ENCODE data around the gene SLC25A41.
"Not testable (repeated sequence)": the region's sequence is repeated elsewhere in the genome, so short reads cannot be mapped to it uniquely, and the experiment has no call there.

Gene SLC25A41

GRCh38 chr19:6402837-6403608 is 30.5 kb downstream of the SLC25A41 start:
- DNase-seq: no peak

- no peak for DNase-seq
Observed at GRCh38 chr19:6402058-6402457, 31.5 kb downstream of the SLC25A41 start.

DNA sequence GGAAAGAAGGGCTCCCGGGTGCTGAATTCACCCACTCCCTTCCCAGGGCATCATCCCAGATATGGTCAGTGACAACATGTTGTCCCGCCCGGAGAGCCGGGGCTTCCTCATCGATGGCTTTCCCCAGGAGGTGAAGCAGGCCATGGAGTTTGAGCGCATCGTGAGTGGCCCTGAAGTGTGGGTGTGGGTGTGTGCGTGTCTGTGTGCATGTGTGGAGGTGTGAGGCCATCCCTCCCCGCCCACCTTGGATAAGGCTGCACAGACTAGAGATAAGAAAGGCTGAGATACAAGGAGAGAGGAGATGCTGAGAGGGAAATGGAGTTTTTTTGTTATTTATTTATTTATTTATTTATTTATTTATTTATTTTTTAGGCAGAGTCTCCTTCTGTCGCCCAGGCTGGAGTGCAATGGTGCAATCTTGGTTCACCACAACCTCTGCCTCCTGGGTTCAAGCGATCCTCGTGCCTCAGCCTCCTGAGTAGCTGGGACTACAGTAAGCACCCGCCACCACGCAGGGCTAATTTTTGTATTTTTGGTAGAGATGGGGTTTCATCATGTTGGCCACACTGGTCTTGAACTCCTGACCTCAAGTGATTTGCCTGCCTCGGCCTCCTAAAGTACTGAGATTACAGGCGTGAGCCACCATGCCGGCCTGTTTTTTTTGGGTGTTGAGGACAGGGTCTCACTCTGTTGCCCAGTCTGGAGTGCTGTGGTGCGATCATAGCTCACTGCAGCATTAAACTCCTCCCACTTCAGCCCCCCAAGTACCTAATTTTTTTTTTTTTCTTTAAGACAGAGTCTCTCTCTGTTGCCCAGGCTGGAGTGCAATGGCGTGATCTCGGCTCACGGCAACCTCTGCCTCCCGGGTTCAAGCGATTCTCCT is 33.3 kb downstream of the SLC25A41 start:
- DNase-seq: not testable (repeated sequence)

DNA sequence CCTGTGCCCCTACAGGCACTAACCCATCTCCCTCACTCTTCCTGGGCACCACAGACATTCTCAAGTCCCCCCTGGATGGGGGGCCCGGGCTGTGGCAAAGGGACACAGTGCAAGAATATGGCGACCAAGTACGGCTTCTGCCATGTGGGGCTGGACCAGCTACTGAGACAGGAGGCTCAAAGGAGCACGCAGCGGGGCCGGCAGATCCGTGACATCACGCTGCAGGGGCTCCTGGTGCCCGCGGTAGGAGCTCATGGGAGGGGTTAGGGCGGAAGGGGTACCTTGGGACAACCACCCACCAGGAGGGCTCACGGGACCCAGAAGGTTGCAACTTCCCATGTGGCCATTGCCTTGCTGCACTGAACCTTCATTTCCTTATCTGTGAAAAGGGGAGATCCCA is 37.3 kb downstream of the SLC25A41 start:
- DNase-seq: no peak

DNA sequence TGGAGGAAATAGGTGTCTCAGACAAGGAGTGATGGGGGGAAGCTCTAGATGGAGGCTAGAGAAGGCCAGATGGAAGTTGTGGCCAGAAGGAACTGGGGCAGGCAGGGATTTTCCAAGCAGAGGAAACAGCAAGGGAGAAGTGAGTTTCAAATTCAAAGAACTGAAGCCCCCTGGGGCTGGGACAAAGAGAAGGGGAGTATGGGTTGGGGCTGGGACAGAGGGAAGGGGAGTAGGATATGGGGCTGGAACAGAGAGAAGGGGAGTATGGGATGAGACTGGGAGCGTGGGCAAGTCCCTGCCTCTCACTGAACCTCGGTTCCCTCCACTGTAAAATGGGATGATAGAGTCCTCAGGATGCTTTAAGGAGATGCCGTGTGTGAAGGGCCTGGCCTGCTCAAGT is 38.7 kb downstream of the SLC25A41 start:
- no peak for DNase-seq

DNA sequence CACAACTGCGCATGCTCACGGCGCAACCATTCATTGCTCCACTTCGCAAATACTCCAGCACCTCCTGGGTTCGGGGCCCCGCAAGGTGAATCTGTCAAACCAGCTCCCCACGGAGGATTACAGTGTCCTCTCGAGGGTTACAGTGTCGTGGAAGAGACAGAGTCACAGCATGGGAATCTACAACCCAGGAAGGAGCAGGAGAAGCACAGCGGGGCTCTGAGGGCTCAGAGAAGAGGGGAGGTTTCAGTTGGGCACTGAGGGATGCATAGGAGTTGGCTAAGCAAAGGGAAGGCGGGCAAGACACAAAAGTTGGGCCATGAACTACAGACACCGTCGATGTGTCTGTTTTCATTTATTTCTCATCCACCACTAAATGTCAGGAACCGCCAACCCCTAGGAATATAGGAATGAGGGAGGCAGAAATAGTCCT is 39.6 kb downstream of the SLC25A41 start:
- peak; percentile 65 for DNase-seq

- DNase-seq: peak; percentile 92
Observed at GRCh38 chr19:6393074-6393982, 40.2 kb downstream of the SLC25A41 start, which contains the start of gene GTF2F1. GTF2F1 (minus strand) TSS chr19:6393164; CDS start chr19:6392995, 169 bp downstream.

DNA sequence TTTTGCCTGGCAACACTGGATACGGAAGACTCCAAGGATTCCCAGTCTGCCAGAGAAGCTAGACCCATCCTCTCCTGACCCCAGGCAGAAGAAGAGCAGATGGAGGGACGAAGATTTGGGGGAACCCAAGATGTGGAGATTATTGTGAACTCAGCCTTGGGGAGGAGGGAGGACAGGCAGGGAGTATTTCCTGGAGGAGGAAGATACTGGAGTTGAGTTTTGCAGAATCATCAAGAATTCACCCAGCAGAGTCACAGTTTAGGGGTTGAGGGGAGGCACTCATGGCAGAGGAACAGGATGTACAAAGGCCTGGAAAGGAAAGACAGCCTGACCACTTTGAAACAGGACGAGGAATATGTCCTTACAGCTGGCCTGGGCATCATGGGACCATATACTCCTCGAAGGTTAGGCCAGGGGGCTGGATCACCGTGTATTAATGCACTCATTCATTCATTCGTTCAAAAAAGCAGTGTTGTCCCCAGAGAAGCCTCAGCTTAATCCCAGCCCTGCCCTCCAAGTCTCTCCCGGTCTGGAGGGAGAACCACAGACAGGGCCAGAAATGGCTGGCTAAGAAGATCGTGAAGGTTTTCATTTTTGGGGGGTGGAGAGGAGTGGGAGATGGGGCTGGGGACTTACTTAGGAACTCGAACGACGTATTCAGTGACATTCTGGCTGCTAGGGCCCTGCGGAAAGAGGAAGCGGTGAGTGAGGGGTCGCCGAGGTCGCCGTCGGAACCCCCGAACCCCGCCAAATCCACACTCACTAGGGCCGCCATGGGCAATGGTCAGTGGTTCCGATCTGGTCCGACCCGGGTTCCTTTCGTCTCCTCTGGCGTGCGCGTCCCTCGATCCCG is 41.1 kb downstream of the SLC25A41 start:
- DNase-seq: no peak

DNA sequence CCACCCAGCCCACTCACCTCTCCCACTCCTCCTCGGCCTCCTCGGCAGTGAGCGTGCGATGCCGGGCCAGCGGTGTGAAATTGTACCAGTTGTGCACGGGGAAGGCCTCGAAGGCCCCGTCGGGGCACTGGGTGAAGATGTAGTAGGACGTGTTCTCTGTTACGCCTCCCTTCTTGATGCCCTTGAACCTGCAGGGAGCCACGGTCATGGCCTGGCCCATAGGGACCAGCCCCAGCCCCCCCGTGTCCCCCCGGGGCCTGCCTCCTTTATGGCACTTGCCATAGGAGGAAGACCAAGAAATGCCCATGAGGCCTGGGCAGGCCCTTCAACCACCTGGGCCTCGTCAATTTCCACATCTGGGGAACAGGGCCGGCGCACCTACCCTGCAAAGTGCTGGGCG is 46.2 kb downstream of the SLC25A41 start:
- no peak for DNase-seq

DNA sequence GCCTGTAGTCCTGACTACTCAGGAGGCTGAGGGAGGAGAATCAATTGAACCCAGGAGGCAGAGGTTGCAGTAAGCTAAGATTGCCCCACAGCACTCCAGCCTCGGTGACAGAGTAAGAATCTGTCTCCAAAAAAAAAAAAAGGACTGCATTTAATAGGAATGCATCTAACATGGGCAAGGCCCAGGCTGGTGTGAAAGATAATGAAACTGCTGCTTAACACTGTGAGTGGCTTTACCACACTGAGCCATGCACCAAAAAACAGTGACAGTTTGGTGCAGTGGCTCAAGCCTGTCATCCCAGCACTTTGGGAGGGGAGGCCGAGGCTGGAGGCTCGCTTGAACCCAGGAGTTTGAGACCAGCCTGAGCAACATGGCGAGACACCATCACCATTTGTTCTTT is 49.2 kb downstream of the SLC25A41 start:
- DNase-seq: no peak

DNA sequence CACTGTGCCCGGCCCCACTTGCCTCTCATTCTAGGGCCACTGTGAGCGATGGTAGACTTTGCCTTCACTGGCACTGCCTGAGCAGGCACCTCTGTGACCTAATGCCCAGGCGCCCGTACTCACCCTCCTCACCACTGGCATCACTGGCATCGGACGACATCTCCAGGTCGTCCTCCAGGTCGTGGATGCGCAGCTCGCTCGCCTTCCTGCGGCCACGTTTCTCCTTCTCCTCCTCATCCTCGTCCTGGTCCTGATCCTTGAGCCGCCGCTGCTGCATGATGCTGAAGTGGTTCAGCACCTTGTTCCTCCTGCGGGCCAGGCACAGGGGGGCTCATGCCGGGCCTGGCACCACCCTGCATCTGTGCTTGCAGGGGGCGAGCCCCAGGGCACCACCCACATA is 50.4 kb downstream of the SLC25A41 start:
- no peak for DNase-seq

GRCh38 chr19:6381030-6381750 is 52.4 kb downstream of the SLC25A41 start:
- DNase-seq: no peak

DNA sequence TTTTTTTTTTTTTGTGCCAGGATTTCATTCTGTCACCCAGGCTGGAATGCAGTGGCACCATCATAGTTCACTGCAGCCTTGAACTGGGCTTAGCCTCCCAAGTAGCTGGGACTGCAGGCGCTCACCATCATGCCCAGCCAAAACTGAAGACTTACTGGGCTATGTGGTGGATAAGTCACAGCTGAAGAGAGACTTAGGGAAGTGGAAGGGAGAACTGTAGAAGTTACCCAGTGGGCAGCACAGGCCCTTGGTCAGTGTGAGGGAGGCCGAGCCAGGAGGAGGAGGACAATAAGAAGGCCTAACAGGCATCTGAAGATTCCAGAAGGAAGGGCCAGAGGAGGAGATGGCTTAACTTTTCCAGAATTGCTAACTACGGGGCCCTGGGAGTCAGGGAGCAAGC is 53.8 kb downstream of the SLC25A41 start:
- no peak for DNase-seq

GRCh38 chr19:6378486-6378885 is 55.1 kb downstream of the SLC25A41 start:
- DNase-seq: no peak

DNA sequence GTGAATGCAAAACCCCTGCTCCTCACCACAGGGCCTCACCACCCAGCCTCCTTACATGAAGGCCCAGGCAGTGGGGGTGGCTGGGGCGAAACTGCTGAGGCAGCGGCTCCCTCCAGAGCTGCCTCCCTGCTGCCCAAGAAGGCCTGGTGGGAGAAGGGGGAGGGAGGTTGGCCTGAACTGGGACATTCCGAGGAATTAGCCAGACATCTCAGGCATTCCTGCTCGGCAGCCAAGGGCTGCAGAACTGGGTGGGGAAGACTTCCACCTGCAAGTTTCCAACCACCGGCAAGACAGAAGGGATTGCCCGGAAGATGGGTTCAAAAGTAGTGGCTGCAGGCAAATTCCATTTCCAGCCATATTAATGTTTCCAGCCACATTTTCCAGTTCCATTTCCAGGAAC is 55.5 kb downstream of the SLC25A41 start:
- no peak for DNase-seq

DNA sequence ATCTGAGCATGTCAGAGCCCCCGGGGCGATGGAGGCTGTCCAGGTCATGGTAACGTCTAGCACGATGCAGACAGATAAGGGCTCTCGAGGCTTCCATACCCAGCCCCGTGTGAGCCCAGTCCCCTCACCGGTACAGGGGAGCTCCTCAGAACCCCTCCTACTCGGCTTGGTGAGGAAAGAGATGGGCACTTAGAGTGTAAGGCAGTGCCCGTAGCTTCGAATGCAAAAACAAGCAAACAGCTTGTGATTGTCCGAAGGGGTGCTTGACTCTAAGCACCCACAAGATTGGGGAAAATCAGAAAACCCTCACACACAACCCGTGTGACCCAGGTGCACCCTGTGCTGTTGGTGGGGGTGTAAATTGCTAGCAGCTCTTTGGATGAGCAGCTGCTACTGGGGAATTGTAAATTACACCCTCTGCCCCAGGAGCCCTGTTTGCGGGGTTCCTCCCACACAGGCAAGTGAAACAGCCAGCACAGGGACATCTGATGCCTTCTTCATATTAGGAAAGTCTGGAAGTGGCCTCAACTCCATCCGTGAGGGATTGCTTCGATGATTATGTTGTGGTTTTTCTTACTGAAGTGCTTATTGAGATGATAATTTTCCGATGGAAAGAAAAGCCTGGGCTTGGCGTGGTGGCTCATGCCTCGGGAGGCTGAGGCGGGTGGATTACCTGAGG is 56.9 kb downstream of the SLC25A41 start:
- no peak for DNase-seq

Data from activated gamma-delta T cell treated with Interleukin-2 at 50 U/mL for 16 hours (primary cell).